Measurements from ENCODE around the gene RSPH10B. TPM values are rescaled to one million over a fixed set of nuclear protein-coding genes. Genes with fewer than 3 reads are reported as not detected.
"Not testable (repeated sequence)": the region's sequence is repeated elsewhere in the genome, so short reads cannot be mapped to it uniquely, and the experiment has no call there.

Gene RSPH10B
- polyA plus RNA-seq (2013, experiment 1 of 2), result 0.04 TPM
- polyA plus RNA-seq (2013, experiment 2 of 2), result 0.01 TPM

DNA sequence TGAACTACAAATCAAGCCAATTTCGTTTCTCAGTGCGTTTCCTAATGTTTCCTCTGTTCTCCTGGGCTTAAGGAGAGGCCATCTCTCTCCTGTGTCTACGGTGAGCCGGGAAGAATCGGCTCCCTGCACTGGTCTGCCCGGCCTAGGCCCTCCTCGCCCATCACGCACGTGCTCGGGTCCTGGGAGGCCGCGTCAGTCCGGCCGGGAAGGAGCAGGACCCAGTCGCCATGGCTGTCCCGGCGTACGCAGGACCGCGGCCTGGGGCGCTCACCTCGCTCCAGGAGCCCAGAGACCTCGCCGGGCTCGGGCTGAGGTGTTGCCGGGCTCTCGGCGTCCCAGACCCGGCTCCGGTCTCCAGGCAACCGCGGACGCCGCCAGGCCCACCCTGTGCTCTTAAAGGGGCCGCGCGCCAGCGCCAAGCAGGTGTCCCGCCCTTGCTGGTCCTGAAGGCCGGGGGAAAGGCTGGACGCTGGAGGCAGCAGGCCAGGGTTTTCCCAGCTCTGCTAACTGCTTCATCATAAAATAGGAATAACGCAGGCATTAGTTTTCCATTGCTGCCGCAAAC, at the start of gene RSPH10B:
Gene RSPH10B (minus strand): TSS at position 343 of the 565 bp plus-strand sequence. CDS start 3,573 bp downstream, outside the sequence.
- WGBS, result no CpG with 5 or more reads among the region's 43 CpGs
- H3K79me1 ChIP-seq (replicated peaks; ENCODE audit: low read length, poor library complexity, severe bottlenecking); H2AFZ ChIP-seq (ENCODE audit: low read depth, low read length); H3K4me1 ChIP-seq (ENCODE audit: control insufficient read depth, insufficient read depth, low read depth, low read length); DNase-seq; H2BK120ac ChIP-seq (ENCODE audit: low read depth, low read length); H2BK5ac ChIP-seq (ENCODE audit: low read depth, low read length, poor library complexity, severe bottlenecking); H3K27ac ChIP-seq (ENCODE audit: low read length, poor library complexity, severe bottlenecking); H2BK12ac ChIP-seq (ENCODE audit: low read length in 2 of 2); H2BK15ac ChIP-seq (ENCODE audit: low read depth, poor library complexity, severe bottlenecking); H3K9me3 ChIP-seq (ENCODE audit: control insufficient read depth, low read length); H2AK5ac ChIP-seq (ENCODE audit: low read length, severe bottlenecking); H3K27me3 ChIP-seq (ENCODE audit: control insufficient read depth in 1 of 2, insufficient read depth in 1 of 2, low read length in 2 of 2); H3K14ac ChIP-seq (ENCODE audit: low read length in 2 of 2); H3K36me3 ChIP-seq (ENCODE audit: control insufficient read depth in 1 of 2, insufficient read depth in 2 of 2, low read depth in 1 of 2, low read length in 2 of 2); H3K4me2 ChIP-seq (ENCODE audit: low read length, poor library complexity, severe bottlenecking); H3K23ac ChIP-seq (ENCODE audit: low read length in 2 of 2); H3K4ac ChIP-seq (ENCODE audit: low read depth in 1 of 2, low read length in 2 of 2); H3K4me3 ChIP-seq (ENCODE audit: insufficient read depth in 1 of 2, low read depth in 1 of 2, low read length in 2 of 2); H3K9ac ChIP-seq (ENCODE audit: low read length); H4K91ac ChIP-seq (ENCODE audit: low read length); H3K18ac ChIP-seq (ENCODE audit: low read depth in 1 of 2, low read length in 2 of 2); H4K8ac ChIP-seq (ENCODE audit: low read length): not testable (repeated sequence)

DNA sequence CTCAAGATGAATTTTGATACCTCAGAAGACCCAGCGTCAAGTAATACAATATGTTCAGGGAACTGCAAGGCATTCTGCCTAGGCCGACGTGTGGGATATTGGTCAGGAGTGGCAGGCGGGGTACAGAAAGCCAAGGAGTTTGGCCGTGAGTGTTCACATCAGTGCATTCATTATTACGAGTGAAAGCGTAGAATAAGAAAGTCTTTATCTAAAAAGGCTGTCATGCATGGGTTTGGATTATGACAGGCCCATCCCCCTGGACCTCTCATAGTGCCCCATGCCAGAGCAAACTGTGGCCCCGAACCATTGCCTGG, 46.1 kb upstream of the RSPH10B start:
- H3K4ac ChIP-seq (ENCODE audit: low read depth in 1 of 2, low read length in 2 of 2), result peak overlapping the region in 1 of 2 experiments; percentile 16
- no peaks in the 10 kb centered on the region for H3K27me3 ChIP-seq (ENCODE audit: control insufficient read depth in 1 of 2, insufficient read depth in 1 of 2, low read length in 2 of 2)
- H3K4me2 ChIP-seq (ENCODE audit: low read length, poor library complexity, severe bottlenecking), result no peak overlapping the region
- H3K14ac ChIP-seq (ENCODE audit: low read length in 2 of 2), result no peak overlapping the region
- no peak overlapping the region for H2AK5ac ChIP-seq (ENCODE audit: low read length, severe bottlenecking)
- peak overlapping the region; percentile 72 for H4K91ac ChIP-seq (ENCODE audit: low read length)
- H2BK12ac ChIP-seq (ENCODE audit: low read length in 2 of 2), result peak overlapping the region in 1 of 2 experiments; percentile 82
- H3K79me1 ChIP-seq (replicated peaks; ENCODE audit: low read length, poor library complexity, severe bottlenecking), result peaks cover 26% of the 10 kb centered on the region
- H3K9ac ChIP-seq (ENCODE audit: low read length), result peak overlapping the region; percentile 90
- DNase-seq, result no peak
- peaks cover 3% of the 10 kb centered on the region for H3K4me1 ChIP-seq (ENCODE audit: control insufficient read depth, insufficient read depth, low read depth, low read length)
- H2BK5ac ChIP-seq (ENCODE audit: low read depth, low read length, poor library complexity, severe bottlenecking), result no peak overlapping the region
- peak overlapping the region in 1 of 2 experiments; percentile 66 for H3K18ac ChIP-seq (ENCODE audit: low read depth in 1 of 2, low read length in 2 of 2)
- no peak overlapping the region for H3K23ac ChIP-seq (ENCODE audit: low read length in 2 of 2)
- no peak overlapping the region for H2BK15ac ChIP-seq (ENCODE audit: low read depth, poor library complexity, severe bottlenecking)
- H2BK120ac ChIP-seq (ENCODE audit: low read depth, low read length), result no peak overlapping the region
- 99% methylated on average over 8 of the region's 8 CpGs for WGBS
- peak overlapping the region in 1 of 2 experiments; percentile 21 for H3K4me3 ChIP-seq (ENCODE audit: insufficient read depth in 1 of 2, low read depth in 1 of 2, low read length in 2 of 2)
- peaks cover 41 to 62% of the 10 kb centered on the region in 2 experiments for H3K36me3 ChIP-seq (ENCODE audit: control insufficient read depth in 1 of 2, insufficient read depth in 2 of 2, low read depth in 1 of 2, low read length in 2 of 2)
- H4K8ac ChIP-seq (ENCODE audit: low read length), result no peak overlapping the region
- H3K9me3 ChIP-seq (ENCODE audit: control insufficient read depth, low read length), result no peaks in the 10 kb centered on the region
- no peak overlapping the region for H2AFZ ChIP-seq (ENCODE audit: low read depth, low read length)
- H3K27ac ChIP-seq (ENCODE audit: low read length, poor library complexity, severe bottlenecking), result peak overlapping the region; percentile 27

DNA sequence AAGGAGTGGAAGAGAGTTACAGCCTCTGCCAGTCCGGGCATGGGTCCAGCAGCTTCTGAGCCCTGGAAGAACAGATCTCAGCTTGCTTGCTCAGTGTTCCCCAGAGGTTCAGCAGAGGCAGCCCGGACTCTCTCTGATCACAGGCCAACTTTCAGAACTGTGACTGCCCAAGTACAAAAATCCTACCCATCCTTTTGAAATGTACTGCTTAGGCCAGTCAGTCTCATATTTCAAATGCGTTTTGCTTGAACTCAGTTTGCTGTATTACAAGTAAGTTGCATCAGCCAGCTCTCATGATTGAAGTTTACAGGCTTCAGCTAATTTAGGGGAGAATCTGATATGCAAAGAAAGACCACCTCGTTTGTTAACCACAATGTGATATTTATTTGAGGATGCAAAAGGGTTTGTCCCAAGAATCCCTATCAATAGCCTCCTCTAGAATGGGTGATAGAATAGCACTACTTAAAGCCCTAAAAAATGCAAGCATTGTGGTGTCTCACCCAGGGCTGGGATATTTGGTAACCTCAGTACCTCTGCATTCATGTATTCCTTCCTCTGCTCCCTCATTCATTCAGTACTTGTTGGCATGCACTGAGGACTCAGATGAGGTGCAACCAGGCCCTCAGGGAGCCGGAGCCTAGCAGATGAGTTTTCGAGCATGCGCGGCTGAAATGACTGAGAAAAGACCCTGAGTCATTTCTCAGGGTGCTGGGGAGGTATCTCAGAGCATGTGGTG, 45.6 kb upstream of the RSPH10B start:
- Histone ChIP-seq H3K14ac (ENCODE audit: low read length in 2 of 2) (peak overlapping the region in 1 of 2 experiments; percentile 55), H2AK5ac (ENCODE audit: low read length, severe bottlenecking) (peak overlapping the region; percentile 7), H3K23ac (ENCODE audit: low read length in 2 of 2) (no peak overlapping the region), H2BK120ac (ENCODE audit: low read depth, low read length) (no peak overlapping the region), H3K27me3 (ENCODE audit: control insufficient read depth in 1 of 2, insufficient read depth in 1 of 2, low read length in 2 of 2) (no peaks in the 10 kb centered on the region), H3K27ac (ENCODE audit: low read length, poor library complexity, severe bottlenecking) (peak overlapping the region; percentile 39), H3K18ac (ENCODE audit: low read depth in 1 of 2, low read length in 2 of 2) (peak overlapping the region in 1 of 2 experiments; percentile 66), H3K4ac (ENCODE audit: low read depth in 1 of 2, low read length in 2 of 2) (peak overlapping the region; percentile 16 to 49), H3K79me1 (replicated peaks; ENCODE audit: low read length, poor library complexity, severe bottlenecking) (peaks cover 27% of the 10 kb centered on the region), H4K8ac (ENCODE audit: low read length) (peak overlapping the region; percentile 38), H3K9ac (ENCODE audit: low read length) (peak overlapping the region; percentile 90), H3K9me3 (ENCODE audit: control insufficient read depth, low read length) (no peaks in the 10 kb centered on the region), H3K4me1 (ENCODE audit: control insufficient read depth, insufficient read depth, low read depth, low read length) (peaks cover 3% of the 10 kb centered on the region), H3K4me3 (ENCODE audit: insufficient read depth in 1 of 2, low read depth in 1 of 2, low read length in 2 of 2) (peak overlapping the region in 1 of 2 experiments; percentile 38), H4K91ac (ENCODE audit: low read length) (peak overlapping the region; percentile 43), H3K4me2 (ENCODE audit: low read length, poor library complexity, severe bottlenecking) (no peak overlapping the region), H2BK12ac (ENCODE audit: low read length in 2 of 2) (peak overlapping the region in 1 of 2 experiments; percentile 82), H2BK15ac (ENCODE audit: low read depth, poor library complexity, severe bottlenecking) (no peak overlapping the region), H2AFZ (ENCODE audit: low read depth, low read length) (no peak overlapping the region), H2BK5ac (ENCODE audit: low read depth, low read length, poor library complexity, severe bottlenecking) (no peak overlapping the region), H3K36me3 (ENCODE audit: control insufficient read depth in 1 of 2, insufficient read depth in 2 of 2, low read depth in 1 of 2, low read length in 2 of 2) (peaks cover 40 to 61% of the 10 kb centered on the region in 2 experiments)
- WGBS, result 93% methylated on average over 8 of the region's 8 CpGs
- DNase-seq, result peak; percentile 74

DNA sequence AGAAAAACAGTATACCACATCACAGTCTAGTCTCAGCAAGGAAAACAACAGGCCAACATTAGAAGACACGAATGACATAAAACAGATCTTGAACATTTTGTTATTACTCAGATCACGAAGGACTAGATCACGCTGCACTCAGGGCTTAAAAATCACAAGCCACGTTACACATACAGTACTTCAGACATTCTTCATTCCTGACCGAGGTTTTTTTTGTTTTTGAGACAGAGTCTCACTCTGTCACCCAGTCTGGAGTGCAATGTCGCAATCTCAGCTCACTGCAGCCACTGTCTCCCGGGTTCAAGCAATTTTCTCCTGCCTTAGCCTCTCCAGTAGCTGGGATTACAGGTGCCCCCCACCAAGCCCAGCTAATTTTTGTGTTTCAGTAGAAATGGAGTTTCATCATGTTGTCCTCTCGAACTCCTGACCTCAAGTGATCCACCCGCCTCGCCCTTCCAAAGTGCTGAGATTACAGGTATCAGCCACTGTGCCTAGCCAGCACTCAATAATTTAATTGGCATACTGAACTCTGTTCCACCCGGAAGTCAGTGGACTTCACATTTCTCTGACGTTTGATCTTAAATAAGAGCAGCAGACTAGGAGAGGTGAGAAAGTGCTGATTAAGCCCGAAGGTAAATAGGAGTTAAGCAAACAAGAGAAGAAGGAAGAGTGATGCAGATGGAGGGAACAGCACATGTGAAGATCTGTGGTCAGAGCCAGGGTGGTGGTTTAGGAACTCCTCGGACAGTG, 42.0 kb upstream of the RSPH10B start:
- Histone ChIP-seq H2BK12ac (ENCODE audit: low read length in 2 of 2) (no peak overlapping the region), H3K9me3 (ENCODE audit: control insufficient read depth, low read length) (no peaks in the 10 kb centered on the region), H3K4me2 (ENCODE audit: low read length, poor library complexity, severe bottlenecking) (no peak overlapping the region), H2AK5ac (ENCODE audit: low read length, severe bottlenecking) (no peak overlapping the region), H3K18ac (ENCODE audit: low read depth in 1 of 2, low read length in 2 of 2) (no peak overlapping the region), H4K8ac (ENCODE audit: low read length) (no peak overlapping the region), H3K4me1 (ENCODE audit: control insufficient read depth, insufficient read depth, low read depth, low read length) (peaks cover 4% of the 10 kb centered on the region), H2BK120ac (ENCODE audit: low read depth, low read length) (no peak overlapping the region), H3K27me3 (ENCODE audit: control insufficient read depth in 1 of 2, insufficient read depth in 1 of 2, low read length in 2 of 2) (no peaks in the 10 kb centered on the region), H3K27ac (ENCODE audit: low read length, poor library complexity, severe bottlenecking) (no peak overlapping the region), H3K14ac (ENCODE audit: low read length in 2 of 2) (no peak overlapping the region), H3K36me3 (ENCODE audit: control insufficient read depth in 1 of 2, insufficient read depth in 2 of 2, low read depth in 1 of 2, low read length in 2 of 2) (peaks cover 26 to 32% of the 10 kb centered on the region in 2 experiments), H3K79me1 (replicated peaks; ENCODE audit: low read length, poor library complexity, severe bottlenecking) (peaks cover 22% of the 10 kb centered on the region), H3K4me3 (ENCODE audit: insufficient read depth in 1 of 2, low read depth in 1 of 2, low read length in 2 of 2) (no peak overlapping the region), H2AFZ (ENCODE audit: low read depth, low read length) (no peak overlapping the region), H3K9ac (ENCODE audit: low read length) (no peak overlapping the region), H3K23ac (ENCODE audit: low read length in 2 of 2) (no peak overlapping the region), H3K4ac (ENCODE audit: low read depth in 1 of 2, low read length in 2 of 2) (no peak overlapping the region), H4K91ac (ENCODE audit: low read length) (no peak overlapping the region), H2BK5ac (ENCODE audit: low read depth, low read length, poor library complexity, severe bottlenecking) (no peak overlapping the region), H2BK15ac (ENCODE audit: low read depth, poor library complexity, severe bottlenecking) (no peak overlapping the region)
- 91% methylated on average over 14 of the region's 14 CpGs for WGBS
- peak; percentile 66 for DNase-seq

Data from mesenchymal stem cell (in vitro differentiated cells and primary cell).